Fibroblast of lung (primary cell): ENCODE measurements around the gene AGBL4.

Source experiments
- EZH2 ChIP-seq: IDR thresholded peaks from 2 replicates; pipeline ENCODE4 v1.5.1; 2012; ENCODE audit warnings: low read length, control low read depth, mild to moderate bottlenecking; ENCODE audit errors: missing control alignments
- TF ChIP-seq, protein P1 (sequence below), 2 donors: IDR thresholded peaks in 1 of 2; conservative IDR thresholded peaks in 1 of 2; 1 replicate in 1 of 2; 2 replicates in 1 of 2; pipeline ENCODE4 v1.5.1; 2011 to 2012; ENCODE audit warnings: low read length in 2 of 2, control low read depth in 1 of 2, inconsistent platforms in 1 of 2, low read depth in 1 of 2, mild to moderate bottlenecking in 1 of 2

GRCh38 chr1:48677306-48678287 lies 1346.2 kb downstream of the AGBL4 start:
- no peak for TF ChIP-seq EZH2
- TF ChIP-seq, protein P1, sequence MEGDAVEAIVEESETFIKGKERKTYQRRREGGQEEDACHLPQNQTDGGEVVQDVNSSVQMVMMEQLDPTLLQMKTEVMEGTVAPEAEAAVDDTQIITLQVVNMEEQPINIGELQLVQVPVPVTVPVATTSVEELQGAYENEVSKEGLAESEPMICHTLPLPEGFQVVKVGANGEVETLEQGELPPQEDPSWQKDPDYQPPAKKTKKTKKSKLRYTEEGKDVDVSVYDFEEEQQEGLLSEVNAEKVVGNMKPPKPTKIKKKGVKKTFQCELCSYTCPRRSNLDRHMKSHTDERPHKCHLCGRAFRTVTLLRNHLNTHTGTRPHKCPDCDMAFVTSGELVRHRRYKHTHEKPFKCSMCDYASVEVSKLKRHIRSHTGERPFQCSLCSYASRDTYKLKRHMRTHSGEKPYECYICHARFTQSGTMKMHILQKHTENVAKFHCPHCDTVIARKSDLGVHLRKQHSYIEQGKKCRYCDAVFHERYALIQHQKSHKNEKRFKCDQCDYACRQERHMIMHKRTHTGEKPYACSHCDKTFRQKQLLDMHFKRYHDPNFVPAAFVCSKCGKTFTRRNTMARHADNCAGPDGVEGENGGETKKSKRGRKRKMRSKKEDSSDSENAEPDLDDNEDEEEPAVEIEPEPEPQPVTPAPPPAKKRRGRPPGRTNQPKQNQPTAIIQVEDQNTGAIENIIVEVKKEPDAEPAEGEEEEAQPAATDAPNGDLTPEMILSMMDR (conservative IDR thresholded peaks at IDR 0.05 in 1 of 2, IDR thresholded peaks at IDR 0.05 in 1 of 2; ENCODE audit: low read depth in 1 of 2, low read length in 2 of 2), result peak; percentile 48 to 73
